ENCODE results near the gene C9orf85.
"Not testable (repeated sequence)": the region's sequence is repeated elsewhere in the genome, so short reads cannot be mapped to it uniquely, and the experiment has no call there.

C9orf85 gene, protein sequence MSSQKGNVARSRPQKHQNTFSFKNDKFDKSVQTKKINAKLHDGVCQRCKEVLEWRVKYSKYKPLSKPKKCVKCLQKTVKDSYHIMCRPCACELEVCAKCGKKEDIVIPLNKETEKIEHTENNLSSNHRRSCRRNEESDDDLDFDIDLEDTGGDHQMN

DNA sequence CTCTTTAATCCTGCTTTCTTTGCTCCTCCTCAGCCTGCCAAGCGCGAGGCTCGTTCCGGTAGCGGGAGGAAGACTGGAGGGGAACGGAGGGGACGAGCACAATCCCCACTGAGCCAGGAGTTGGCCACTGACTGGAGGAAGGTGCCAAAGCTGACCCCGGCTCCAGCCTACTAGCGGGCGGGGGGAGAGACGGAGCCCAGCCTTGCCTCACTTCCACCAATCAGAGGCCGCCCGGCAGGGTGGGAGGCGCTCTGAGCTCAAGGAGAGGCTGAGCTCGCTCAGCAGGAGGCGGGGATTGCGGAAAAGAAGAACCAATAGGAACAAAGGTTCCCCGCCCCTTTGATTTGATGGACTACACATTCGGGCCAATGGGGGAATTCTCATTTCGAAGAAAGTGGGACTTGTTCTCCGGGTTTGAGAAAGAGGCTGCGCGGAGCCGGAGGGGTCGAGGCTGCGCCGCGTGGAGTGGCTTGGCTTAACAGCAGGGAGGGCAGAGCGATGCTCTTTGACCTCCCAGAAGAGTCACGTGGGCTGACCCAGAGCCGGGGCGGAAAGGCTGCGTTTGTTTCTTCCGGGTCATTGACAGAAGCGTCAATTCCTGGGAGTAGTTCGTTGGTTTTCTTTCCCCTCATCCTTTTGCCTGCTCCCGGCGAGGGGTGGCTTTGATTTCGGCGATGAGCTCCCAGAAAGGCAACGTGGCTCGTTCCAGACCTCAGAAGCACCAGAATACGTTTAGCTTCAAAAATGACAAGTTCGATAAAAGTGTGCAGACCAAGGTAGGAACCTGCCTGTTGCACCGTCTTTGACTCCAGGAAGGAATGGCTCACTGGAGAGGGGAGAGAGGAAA lies at the start of gene C9orf85, which contains the start of gene ABHD17B:
TSS of gene C9orf85 (plus strand) at position 579 of the 847 bp plus-strand sequence. CDS start at position 675, 96 bp downstream.
TSS of gene ABHD17B (minus strand) at position 133 of the 847 bp plus-strand sequence. CDS start 36,113 bp downstream, outside the sequence.
- DNase-seq (ENCODE audit: low read depth in 2 of 2), result peak; percentile 90

DNA sequence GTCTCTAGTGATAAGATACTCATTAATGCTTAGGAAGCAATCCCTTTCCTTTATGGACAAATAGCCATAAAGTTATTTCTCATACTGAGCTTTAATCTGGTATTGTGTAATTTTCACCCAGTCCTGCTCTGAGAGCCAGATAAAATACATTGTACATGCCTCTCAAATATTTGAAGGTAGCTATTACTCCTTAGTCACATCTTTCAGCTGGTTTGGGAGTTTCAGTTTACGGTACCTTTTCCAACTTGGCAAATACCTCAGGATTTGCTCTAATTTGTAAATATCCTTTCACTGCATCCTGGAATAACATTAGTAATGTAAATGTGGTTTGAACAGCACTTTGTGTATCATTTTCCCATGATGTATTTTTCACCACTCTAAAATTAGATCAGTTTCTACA lies 47.8 kb upstream of the C9orf85 start:
- no peak for DNase-seq (ENCODE audit: low read depth in 2 of 2)

DNA sequence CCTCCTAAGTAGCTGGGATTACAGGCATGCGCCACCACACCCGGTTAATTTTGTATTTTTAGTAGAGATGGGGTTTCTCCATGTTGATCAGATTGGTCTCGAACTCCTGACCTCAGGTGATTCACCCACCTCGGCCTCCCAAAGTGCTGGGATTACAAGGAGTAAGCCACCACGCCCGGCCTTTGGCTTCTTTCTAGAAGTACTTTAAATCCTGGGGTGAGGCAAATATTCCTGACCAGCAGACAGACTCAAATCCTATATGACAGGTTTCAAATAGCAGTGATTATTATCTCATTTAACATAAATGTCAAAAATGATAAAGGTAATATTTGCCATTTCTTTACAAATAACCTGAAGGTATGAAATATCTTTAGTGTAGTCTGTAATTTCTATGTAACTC lies 36.1 kb upstream of the C9orf85 start:
- DNase-seq (ENCODE audit: low read depth in 2 of 2), result no peak

DNA sequence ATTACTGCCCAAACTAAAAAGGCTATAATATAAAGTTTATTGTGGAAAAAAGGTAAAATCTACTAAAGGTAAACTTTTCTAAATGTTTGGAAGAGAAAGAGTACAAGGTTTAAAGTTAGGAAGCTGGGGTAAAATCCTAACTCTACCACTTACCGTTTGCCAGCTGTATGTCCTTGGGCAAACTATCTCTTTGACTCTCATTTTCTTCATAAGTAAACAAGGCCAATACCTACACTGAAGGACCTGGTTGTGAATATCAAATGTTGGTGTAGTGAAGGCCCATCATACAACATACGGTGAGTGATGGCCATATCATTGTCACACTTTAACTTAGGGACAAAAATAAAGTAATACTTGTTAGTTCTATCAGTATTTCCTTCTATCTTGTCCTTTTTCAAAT lies 35.3 kb upstream of the C9orf85 start:
- DNase-seq (ENCODE audit: low read depth in 2 of 2), result no peak

DNA sequence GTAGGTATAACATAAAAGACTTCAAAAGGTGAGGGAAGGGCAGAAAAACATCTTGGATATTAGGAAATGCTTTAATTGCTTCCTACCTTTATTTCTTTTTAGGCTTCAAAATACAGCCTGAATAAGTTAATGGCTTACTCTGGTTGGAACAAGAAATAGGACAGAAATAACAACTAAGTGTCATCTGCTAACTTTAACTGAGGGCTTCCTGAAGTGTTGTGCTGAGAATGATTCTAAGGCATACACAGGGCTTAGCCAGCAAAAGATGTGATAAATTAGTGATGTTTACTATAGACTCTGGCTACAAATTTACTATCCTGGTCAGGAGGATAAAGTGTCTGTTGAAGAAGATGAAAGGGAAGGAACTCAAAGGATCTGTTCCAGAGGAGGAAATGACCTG lies 34.6 kb upstream of the C9orf85 start:
- no peak for DNase-seq (ENCODE audit: low read depth in 2 of 2)

DNA sequence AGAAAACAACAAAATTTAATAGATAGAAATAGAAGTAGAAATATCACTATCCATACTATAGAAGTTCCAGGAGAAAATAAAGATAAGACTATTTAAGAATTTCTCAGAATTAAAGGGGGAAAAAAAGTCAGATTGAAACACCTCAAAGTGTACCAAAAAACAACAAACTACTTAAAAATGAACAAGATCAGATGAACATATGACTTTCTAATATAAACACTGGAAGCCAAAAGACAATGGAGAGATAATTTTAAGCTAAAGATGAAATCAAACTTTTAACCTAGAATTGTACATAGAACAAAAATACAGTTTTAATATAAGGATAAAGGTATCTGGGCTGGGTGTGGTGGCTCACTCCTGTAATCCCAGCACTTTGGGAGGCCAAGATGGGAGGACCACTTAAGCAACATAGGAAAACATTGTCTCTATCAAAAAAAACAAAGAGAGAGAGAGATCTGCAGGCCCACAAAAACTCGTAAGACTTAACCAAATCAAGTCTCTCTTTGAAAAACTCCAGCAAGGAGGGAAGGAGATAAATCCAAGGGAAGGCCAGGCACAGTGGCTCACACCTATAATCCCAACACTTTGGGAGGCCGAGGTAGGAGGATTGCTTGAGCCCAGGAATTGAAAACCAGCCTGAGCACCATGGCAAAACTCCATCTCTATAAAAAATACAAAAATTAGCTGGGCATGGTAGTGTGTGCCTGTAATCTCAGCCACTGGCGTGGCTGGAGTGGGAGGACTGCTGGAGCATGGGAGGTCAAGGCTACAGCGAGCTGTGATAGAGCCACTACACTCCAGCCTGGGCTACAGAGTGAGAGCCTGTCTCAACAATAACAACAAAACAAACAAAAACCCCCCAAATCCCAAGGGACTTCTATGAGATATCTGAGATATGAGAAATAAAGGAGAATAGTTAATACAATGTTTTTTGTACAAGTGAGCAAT lies 32.8 kb upstream of the C9orf85 start:
- no peak for DNase-seq (ENCODE audit: low read depth in 2 of 2)

DNA sequence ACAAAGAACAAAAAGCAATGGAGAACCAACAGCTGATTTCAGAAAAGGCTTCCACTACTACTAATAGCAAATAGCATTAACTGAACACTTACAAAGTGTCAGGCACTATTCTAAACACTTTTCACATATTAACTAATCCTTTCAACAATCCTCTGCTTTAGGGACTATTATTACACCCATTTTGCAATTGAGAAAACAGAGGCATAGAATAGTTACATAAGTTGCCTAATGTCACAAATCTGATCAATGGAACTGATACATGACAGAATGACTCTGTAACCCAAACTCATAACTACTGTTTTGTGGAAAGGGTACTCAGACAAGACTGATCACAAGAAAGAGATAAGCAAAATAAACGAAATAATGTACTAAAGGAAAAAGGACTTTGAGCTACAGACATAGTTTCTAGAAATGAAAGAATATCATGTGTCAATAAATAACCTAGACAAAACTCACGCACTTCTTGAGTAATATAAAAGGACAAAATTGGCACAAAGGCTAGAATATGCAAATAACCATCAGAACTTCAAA lies 31.7 kb upstream of the C9orf85 start:
- no peak for DNase-seq (ENCODE audit: low read depth in 2 of 2)

DNA sequence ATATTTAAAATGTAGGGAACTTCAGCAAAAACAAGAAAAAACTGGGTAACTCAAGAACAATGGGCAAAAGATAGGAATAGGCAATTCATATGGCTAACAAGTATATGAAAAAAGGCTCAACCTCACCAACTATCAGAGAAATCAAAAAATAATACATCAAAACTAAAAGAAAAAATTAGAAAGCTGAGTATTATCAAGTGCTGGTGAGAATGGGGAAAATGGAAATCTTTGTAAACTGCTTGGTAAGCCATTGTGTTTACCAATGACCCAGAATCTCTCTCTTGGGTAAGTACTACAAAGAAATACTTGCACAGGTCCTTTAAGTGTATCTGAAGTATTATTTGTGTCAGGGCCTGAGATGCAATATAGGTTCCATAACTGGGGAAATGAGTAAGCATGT lies 27.4 kb upstream of the C9orf85 start:
- DNase-seq (ENCODE audit: low read depth in 2 of 2), result no peak

DNA sequence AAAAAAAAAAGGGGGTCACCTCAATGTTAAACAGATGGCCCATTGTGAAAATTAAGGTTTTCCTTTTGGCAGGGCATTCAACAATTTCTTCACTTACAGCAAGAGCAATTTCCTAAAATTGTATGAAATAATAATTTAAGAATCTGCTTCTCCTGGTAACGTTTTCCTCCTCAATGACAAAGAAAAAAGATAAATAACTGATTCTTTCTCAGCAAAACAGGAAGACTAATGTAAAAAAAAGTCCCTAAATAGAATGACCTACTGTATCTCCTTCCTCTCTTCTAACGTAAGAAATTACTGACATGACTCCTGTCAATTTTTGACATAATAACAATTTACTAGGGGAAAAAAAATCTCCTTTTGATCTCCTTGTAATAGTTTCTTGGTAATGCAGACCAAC lies 26.0 kb upstream of the C9orf85 start:
- no peak for DNase-seq (ENCODE audit: low read depth in 2 of 2)

DNA sequence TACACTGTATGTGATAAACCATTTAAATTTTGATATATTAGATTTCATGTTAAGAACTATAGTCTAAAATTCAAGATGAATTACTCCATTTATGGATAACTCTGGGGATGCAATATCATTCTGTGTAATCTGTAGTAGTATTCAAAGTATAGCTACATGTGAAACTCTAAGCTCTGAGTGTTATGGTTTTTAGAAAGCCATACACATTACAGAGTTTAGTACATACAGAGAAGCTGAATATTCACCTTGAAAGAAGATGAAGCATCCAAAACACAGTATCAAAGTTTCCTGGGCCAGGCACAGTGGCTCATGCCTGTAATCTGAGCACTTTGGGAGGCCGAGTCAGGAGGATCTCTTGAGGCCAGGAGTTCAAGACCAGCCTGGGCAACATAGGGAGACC lies 25.4 kb upstream of the C9orf85 start:
- DNase-seq (ENCODE audit: low read depth in 2 of 2), result no peak

DNA sequence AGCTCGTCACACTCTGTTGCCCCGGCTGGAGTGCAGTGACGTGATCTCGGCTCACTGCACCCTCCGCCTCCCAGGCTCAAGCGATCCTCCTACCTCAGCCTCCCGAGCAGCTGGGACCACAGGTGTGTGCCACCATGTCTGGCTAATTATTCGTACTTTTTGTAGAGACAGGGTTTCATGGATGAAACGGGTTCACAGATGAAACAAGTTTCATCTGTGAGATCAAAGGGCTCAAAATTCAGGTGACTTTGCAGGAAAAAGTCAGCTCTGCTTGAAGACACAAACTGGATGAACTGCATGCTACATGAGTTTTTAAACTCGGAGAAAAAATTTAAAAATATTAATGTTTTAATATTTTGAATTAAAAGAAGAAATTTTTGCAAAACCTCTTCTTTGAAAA lies 24.9 kb upstream of the C9orf85 start:
- DNase-seq (ENCODE audit: low read depth in 2 of 2), result no peak

DNA sequence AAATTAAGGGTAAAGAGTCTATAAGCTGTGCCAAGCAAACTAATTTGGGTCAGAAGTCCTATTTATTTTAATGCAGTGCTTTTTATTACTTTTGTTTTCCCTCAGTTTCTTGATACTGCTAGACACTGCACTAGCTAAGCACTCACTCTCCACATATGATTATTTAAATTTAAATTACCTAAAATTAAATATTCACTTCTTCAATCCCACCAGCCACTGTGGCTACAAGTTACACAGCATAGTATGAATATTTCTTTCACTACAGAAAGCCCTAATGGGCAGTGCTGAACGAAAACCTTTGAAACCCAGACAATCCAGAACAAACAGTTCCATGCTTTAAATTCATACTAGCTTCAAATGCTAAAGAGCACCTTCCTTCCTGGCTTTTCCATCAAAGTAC lies 24.1 kb upstream of the C9orf85 start:
- no peak for DNase-seq (ENCODE audit: low read depth in 2 of 2)

DNA sequence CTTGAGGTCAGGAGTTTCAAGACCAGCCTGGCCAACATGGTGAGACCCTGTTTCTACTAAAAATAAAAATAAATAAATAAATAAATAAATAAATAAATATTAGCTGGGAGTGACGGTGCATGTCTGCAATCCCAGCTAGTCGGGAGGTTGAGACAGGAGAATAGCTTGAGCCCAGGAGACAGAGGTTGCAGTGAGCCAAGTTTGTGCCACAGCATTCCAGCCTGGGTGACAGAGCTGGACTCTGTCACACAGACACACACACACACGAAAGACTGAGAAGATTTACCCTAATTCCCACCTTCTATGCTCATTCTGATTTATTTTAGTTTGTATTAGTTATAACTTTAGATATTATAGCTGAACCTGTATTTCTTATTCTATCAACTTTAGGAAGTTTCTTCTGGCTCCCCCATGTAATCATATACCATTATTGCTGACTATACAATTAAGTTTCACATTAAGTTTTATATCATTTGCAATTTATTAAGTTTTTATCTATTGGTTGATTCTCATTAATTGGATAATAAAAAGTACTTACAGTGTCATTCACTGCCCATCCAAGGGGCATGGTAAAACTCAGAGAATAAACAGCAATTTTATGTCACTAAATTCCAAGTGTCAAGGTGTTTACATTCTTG lies 21.3 kb upstream of the C9orf85 start:
- DNase-seq (ENCODE audit: low read depth in 2 of 2), result no peak

DNA sequence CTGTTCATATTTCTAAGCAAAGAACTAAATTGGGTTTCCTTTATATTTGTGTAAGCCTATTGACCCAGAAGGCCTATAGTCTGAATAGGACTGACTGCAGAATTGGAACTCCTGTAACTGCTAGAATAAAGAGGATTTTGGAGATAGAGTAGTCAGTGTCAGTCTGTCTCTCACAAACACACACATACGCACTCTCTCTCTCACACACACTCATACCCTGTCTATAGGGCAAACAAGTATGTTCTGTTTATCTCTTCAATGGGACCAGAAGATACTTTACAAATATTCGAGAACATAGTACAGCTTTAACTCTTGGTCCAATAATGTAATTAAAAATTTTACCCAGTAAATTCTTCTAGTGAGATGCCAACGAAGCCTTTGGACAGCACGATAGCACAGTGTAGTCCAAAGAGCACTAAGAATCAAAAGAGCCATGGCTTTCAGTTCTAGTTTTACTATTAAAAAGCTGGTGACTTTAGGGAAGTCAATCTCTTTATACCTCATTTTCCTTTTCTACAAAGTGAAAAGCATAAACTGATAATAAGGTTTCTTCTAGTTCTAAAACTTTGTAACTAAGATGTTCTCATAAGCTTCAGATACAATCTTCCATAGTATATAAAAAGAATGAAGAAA lies 19.8 kb upstream of the C9orf85 start:
- no peak for DNase-seq (ENCODE audit: low read depth in 2 of 2)

DNA sequence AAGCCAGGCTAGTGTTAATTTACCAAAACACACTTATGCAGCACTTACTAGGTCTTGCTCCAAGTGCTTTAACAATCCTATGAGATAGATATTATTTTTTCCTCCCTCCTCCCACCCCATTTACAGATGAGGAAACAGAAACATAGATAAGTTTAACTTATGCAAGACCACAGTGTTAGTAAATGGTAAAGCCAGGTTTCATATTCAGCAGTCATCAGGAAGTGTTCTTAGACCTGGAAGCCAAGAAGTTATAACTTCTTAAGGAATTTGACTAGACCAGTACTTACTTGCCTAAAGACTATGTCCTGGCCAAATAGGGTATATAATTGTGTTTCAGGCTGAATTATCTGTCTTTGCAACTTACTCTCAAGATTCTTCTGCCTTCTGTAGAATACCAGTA lies 16.3 kb upstream of the C9orf85 start:
- DNase-seq (ENCODE audit: low read depth in 2 of 2), result no peak

DNA sequence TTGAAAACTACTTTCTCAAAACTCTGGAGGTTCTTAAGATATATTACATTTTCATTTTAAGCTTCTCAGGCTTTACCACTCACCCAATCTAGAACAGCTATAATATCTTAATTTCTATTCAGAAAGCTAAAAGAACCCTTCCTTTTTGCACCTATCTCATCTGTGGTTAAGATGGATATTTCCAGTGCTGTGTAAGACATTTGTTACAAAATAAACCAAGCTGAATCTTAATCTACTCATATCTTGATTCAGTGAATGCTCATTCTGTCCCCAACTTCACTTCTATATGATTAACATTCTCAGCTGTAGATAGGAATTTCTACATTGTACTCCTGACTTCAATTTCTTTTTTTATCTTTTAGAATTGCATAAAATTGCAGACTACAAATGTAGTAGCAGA lies 15.5 kb upstream of the C9orf85 start:
- no peak for DNase-seq (ENCODE audit: low read depth in 2 of 2)

DNA sequence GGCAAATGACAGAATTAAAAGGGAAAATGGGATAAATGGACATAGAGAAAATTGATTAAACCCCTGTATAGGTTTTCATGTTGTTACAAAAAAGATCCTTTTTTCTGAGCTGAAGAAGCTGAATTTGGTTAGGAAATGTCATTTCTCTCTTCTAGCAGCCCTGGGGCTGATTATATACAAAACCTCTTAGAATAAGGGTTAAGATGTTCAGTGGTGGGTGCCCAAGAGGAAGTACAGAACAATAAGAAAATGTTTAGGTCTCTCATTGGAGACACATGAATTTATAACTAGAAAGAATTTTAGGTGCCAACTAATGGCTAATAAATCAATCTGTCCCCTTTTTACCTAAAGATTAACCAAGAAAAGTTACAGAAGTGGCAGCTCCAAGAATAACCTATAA lies 14.7 kb upstream of the C9orf85 start:
- no peak for DNase-seq (ENCODE audit: low read depth in 2 of 2)

DNA sequence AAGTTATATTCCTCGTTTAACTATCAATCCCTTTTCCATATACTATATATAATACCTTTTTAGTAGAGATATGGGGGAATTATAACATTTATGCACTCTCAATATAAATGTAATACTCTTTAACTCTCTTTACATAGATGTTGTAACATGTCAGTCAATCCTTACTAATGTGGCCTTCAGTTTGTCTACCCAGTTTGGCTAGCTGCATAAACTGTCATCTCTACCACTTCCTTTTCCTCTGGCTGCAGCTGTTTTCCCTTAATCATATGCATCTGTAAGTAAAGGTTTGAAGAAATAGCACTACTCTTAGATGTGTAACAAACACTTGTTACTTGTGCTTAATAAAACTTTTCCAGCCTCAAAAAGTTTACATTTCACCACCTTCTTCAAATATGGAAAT lies 13.9 kb upstream of the C9orf85 start:
- DNase-seq (ENCODE audit: low read depth in 2 of 2), result no peak

DNA sequence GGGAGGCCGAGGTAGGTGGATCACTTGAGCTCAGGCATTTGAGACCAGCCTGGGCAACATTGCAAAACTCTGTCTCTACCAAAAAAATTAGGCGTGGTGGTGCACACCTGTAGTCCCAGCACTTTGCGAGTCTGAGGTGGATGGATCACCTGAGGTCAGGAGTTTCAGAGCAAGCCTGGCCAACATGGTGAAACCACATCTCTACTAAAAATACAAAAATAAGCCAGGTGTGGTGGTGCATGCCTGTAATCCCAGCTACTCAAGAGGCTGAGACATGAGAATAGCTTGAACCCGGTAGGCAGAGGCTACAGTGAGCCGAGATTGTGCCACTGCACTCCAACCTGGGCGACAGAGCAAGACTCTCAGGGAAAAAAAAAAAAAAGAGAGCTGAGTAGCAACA lies 12.7 kb upstream of the C9orf85 start:
- DNase-seq (ENCODE audit: low read depth in 2 of 2), result not testable (repeated sequence)

DNA sequence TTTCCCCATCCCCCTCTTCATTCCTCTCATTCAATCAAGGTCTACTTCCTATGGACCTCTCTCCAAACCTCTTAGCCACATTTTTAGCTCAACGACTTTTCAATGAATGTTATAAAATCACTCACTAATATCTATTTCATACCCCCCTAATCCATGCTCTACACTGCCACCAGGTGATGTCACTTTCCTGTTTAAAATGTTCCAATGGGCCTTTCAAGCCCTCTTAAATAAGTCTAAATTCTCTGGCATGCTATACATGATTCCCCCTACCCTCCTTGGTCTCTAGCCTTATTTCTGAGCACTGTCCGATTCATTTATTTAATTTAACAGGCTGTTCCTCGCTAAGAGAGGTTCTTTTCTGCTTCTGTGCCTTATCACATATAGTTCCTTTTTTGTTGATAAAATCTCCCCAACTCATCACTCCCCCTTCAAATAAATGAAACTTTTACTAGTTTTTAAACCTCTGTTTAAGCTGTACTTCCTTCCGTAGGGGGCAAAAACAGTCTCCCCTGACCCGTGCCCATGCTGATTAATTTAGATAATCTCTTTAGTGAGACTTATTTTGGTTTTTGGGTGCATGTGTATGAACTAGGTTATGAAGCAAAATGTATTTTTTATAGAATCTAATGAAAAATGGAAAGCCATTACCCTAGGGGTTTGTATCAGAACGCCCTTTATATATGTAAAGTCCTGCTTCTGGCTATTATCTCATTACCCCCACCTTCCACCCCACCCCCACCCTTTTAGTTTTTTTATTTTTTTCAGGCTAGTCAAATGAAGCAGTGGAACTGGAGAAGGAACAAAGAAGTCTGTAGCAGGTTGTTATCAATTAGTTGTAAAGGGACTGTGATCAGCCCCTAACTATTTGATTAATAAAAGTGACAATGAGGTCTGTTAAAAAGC lies 9.5 kb upstream of the C9orf85 start:
- no peak for DNase-seq (ENCODE audit: low read depth in 2 of 2)

Measured in stimulated activated CD4-positive, alpha-beta T cell treated with anti-CD3 and anti-CD28 coated beads, Interleukin-1b, Interleukin-23, amount 100 ng/mL, for 4 hours (primary cell).